ENCODE data around the gene ACTA2. TPM values are rescaled to one million over a fixed set of nuclear protein-coding genes. Genes with fewer than 3 reads are reported as not detected.

ACTA2 gene
- total and polyA plus RNA-seq, 2 donors (not counting 1 experiment from before 2014, with no cell fraction given): 78.4 to 2,788 TPM

- DNase-seq (ENCODE audit: low read depth in 2 of 2): peak in 1 of 2 donors; percentile 68
- Histone ChIP-seq H3K36me3 (ENCODE audit: control insufficient read depth, insufficient read depth, low read length) (no peaks in the 10 kb centered on the region), H2AFZ (ENCODE audit: low read length) (no peak overlapping the region), H3K79me2 (ENCODE audit: control insufficient read depth, insufficient read depth, low read length) (peaks cover 18% of the 10 kb centered on the region), H3K9ac (ENCODE audit: insufficient read depth, low read length) (no peak overlapping the region), H3K27me3 (ENCODE audit: control insufficient read depth, insufficient read depth, low read length) (no peaks in the 10 kb centered on the region), H3K4me1 (ENCODE audit: control insufficient read depth, extremely low read depth, insufficient read depth, low read length) (peaks cover 3% of the 10 kb centered on the region), H4K20me1 (ENCODE audit: control insufficient read depth, extremely low read depth, insufficient read depth, low read length) (no peaks in the 10 kb centered on the region), H3K4me2 (ENCODE audit: extremely low read depth, insufficient read depth, low read length) (no peak overlapping the region), H3K9me3 (ENCODE audit: control insufficient read depth, insufficient read depth, low read depth, low read length) (no peaks in the 10 kb centered on the region), H3K27ac (ENCODE audit: insufficient read depth, low read length) (no peak overlapping the region), H3K4me3 (replicated peaks in 1 of 4; ENCODE audit: control extremely low read depth in 1 of 4, insufficient read depth in 1 of 4, low read depth in 3 of 4, low read length in 4 of 4) (no peak overlapping the region)
- TF ChIP-seq CTCF (conservative IDR thresholded peaks at IDR 0.05 in 1 of 2, IDR thresholded peaks at IDR 0.05 in 1 of 2; ENCODE audit: low read depth in 1 of 2, low read length in 2 of 2) (peak; percentile 51 to 66), EZH2 (IDR thresholded peaks at IDR 0.05; ENCODE audit: low read length, missing control alignments) (no peak)
Observed at GRCh38 chr10:88986549-88987242, 34.1 kb upstream of the ACTA2 start.

- H4K20me1 ChIP-seq (ENCODE audit: control insufficient read depth, extremely low read depth, insufficient read depth, low read length): no peaks in the 10 kb centered on the region
- no peak overlapping the region for H3K27ac ChIP-seq (ENCODE audit: insufficient read depth, low read length)
- H3K79me2 ChIP-seq (ENCODE audit: control insufficient read depth, insufficient read depth, low read length): peaks cover 9% of the 10 kb centered on the region
- no peaks in the 10 kb centered on the region for H3K27me3 ChIP-seq (ENCODE audit: control insufficient read depth, insufficient read depth, low read length)
- H3K4me1 ChIP-seq (ENCODE audit: control insufficient read depth, extremely low read depth, insufficient read depth, low read length): peaks cover 16% of the 10 kb centered on the region
- no peak overlapping the region for H3K9ac ChIP-seq (ENCODE audit: insufficient read depth, low read length)
- no peak overlapping the region for H2AFZ ChIP-seq (ENCODE audit: low read length)
- H3K36me3 ChIP-seq (ENCODE audit: control insufficient read depth, insufficient read depth, low read length): no peaks in the 10 kb centered on the region
- H3K4me3 ChIP-seq (replicated peaks in 1 of 4; ENCODE audit: control extremely low read depth in 1 of 4, insufficient read depth in 1 of 4, low read depth in 3 of 4, low read length in 4 of 4): no peak overlapping the region
- H3K4me2 ChIP-seq (ENCODE audit: extremely low read depth, insufficient read depth, low read length): no peak overlapping the region
- TF ChIP-seq EZH2 (IDR thresholded peaks at IDR 0.05; ENCODE audit: low read length, missing control alignments) (no peak), CTCF (conservative IDR thresholded peaks at IDR 0.05 in 1 of 2, IDR thresholded peaks at IDR 0.05 in 1 of 2; ENCODE audit: low read depth in 1 of 2, low read length in 2 of 2) (no peak)
- no peak for DNase-seq (ENCODE audit: low read depth in 2 of 2)
- H3K9me3 ChIP-seq (ENCODE audit: control insufficient read depth, insufficient read depth, low read depth, low read length): no peaks in the 10 kb centered on the region
Observed at GRCh38 chr10:88984525-88984924, 32.0 kb upstream of the ACTA2 start.

DNA sequence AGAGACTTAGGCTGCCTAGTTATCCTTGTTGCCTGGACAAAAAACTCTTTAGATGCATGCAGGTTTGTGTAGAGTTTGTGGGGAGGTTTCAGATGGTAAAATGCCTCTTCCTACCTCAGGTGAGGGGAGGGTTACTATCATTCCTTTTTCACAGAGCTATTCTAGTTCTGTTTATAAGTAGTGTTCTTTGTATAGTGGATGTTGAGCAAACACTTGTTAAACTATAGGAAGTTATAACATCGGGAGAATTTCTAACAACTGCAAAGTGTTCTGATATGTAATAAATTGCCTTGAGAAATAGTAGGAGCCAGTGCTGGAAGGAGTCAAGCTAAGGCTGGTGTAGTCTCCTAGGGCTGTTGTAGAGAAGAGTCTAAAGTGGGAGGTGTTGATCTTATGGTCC is 31.4 kb upstream of the ACTA2 start:
- H3K36me3 ChIP-seq (ENCODE audit: control insufficient read depth, insufficient read depth, low read length): no peaks in the 10 kb centered on the region
- H3K4me1 ChIP-seq (ENCODE audit: control insufficient read depth, extremely low read depth, insufficient read depth, low read length): peaks cover 18% of the 10 kb centered on the region
- H3K27me3 ChIP-seq (ENCODE audit: control insufficient read depth, insufficient read depth, low read length): no peaks in the 10 kb centered on the region
- H3K27ac ChIP-seq (ENCODE audit: insufficient read depth, low read length): no peak overlapping the region
- H3K9me3 ChIP-seq (ENCODE audit: control insufficient read depth, insufficient read depth, low read depth, low read length): no peaks in the 10 kb centered on the region
- no peak overlapping the region for H3K4me2 ChIP-seq (ENCODE audit: extremely low read depth, insufficient read depth, low read length)
- no peak overlapping the region for H3K9ac ChIP-seq (ENCODE audit: insufficient read depth, low read length)
- TF ChIP-seq EZH2 (IDR thresholded peaks at IDR 0.05; ENCODE audit: low read length, missing control alignments): no peak
- TF ChIP-seq CTCF (conservative IDR thresholded peaks at IDR 0.05 in 1 of 2, IDR thresholded peaks at IDR 0.05 in 1 of 2; ENCODE audit: low read depth in 1 of 2, low read length in 2 of 2): no peak
- H4K20me1 ChIP-seq (ENCODE audit: control insufficient read depth, extremely low read depth, insufficient read depth, low read length): no peaks in the 10 kb centered on the region
- peaks cover 4% of the 10 kb centered on the region for H3K79me2 ChIP-seq (ENCODE audit: control insufficient read depth, insufficient read depth, low read length)
- H2AFZ ChIP-seq (ENCODE audit: low read length): no peak overlapping the region
- H3K4me3 ChIP-seq (replicated peaks in 1 of 4; ENCODE audit: control extremely low read depth in 1 of 4, insufficient read depth in 1 of 4, low read depth in 3 of 4, low read length in 4 of 4): no peak overlapping the region
- DNase-seq (ENCODE audit: low read depth in 2 of 2): no peak

Measured in fibroblast of lung (primary cell).